ENCODE data around the gene STAU1. TPM values are rescaled to one million over a fixed set of nuclear protein-coding genes. Genes with fewer than 3 reads are reported as not detected.
A peak's percentile ranks its signal among the peaks of the same experiment; 100 is the strongest.

Gene STAU1
- polyA plus RNA-seq, 3 donors = 17.3 to 34.2 (median 24.0) TPM

DNA sequence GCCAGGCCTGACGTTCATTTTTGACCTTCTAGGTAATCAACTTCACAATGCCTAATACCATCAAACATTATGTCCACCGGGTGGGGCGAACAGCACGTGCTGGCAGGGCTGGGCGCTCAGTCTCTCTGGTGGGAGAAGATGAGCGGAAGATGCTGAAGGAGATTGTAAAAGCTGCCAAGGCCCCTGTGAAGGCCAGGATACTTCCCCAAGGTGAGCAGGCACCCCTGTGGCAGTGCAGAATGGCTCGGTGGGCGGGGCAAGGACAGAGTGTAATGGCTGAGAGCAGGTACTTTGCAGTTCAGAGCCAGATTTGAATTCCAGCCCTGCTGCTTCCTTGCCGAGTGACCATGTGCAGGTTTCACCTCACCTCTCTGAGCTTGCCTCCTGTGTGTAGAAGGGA lies 48.2 kb upstream of the STAU1 start:
- H3K9me3 Mint-ChIP-seq = no peaks in the 10 kb centered on the region
- Histone ChIP-seq H3K4me3 (replicated peaks in 1 of 3; ENCODE audit: low read depth in 2 of 3, low read length in 3 of 3) (no peak overlapping the region), H3K27me3 (ENCODE audit: control insufficient read depth in 2 of 2, insufficient read depth in 2 of 2, low read length in 2 of 2) (no peaks in the 10 kb centered on the region), H3K9me3 (replicated peaks in 1 of 2; ENCODE audit: control insufficient read depth in 1 of 2, insufficient read depth in 1 of 2, low read length in 2 of 2) (no peaks in the 10 kb centered on the region), H3K36me3 (replicated peaks in 1 of 2; ENCODE audit: control insufficient read depth in 1 of 2, insufficient read depth in 2 of 2, low read length in 2 of 2) (peaks cover 88 to 97% of the 10 kb centered on the region in 2 donors), H2AFZ (ENCODE audit: insufficient read depth, low read depth, low read length, poor library complexity, severe bottlenecking) (no peak overlapping the region), H3K9ac (ENCODE audit: insufficient read depth, low read length, poor library complexity, severe bottlenecking) (no peak overlapping the region), H3K4me1 (ENCODE audit: control insufficient read depth in 1 of 2, insufficient read depth in 2 of 2, low read length in 2 of 2) (peaks cover under 1 to 2% of the 10 kb centered on the region in 2 donors), H3K79me2 (ENCODE audit: insufficient read depth, low read length) (no peaks in the 10 kb centered on the region), H3K27ac (ENCODE audit: low read depth in 1 of 2, low read length in 2 of 2) (no peak overlapping the region), H4K20me1 (ENCODE audit: insufficient read depth, low read length) (no peaks in the 10 kb centered on the region), H3K4me2 (replicated peaks; ENCODE audit: extremely low read depth, low read length, poor library complexity, severe bottlenecking) (no peak overlapping the region)
- TF ChIP-seq, protein P1, sequence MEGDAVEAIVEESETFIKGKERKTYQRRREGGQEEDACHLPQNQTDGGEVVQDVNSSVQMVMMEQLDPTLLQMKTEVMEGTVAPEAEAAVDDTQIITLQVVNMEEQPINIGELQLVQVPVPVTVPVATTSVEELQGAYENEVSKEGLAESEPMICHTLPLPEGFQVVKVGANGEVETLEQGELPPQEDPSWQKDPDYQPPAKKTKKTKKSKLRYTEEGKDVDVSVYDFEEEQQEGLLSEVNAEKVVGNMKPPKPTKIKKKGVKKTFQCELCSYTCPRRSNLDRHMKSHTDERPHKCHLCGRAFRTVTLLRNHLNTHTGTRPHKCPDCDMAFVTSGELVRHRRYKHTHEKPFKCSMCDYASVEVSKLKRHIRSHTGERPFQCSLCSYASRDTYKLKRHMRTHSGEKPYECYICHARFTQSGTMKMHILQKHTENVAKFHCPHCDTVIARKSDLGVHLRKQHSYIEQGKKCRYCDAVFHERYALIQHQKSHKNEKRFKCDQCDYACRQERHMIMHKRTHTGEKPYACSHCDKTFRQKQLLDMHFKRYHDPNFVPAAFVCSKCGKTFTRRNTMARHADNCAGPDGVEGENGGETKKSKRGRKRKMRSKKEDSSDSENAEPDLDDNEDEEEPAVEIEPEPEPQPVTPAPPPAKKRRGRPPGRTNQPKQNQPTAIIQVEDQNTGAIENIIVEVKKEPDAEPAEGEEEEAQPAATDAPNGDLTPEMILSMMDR (IDR thresholded peaks at IDR 0.05) = no peak
- no peak for DNase-seq
- H3K4me3 Mint-ChIP-seq = no peak overlapping the region
- H3K36me3 Mint-ChIP-seq = peaks cover 74 to 98% of the 10 kb centered on the region in 2 donors
- H3K4me1 Mint-ChIP-seq = peaks cover 2% of the 10 kb centered on the region
- intact Hi-C loops (cut with micrococcal nuclease) = no loop called here
- peaks cover 0 to 2% (median 0%) of the 10 kb centered on the region in 3 donors for H3K27me3 Mint-ChIP-seq (ENCODE audit: low read depth in 3 of 3)
- H3K27ac Mint-ChIP-seq = peak overlapping the region in 1 of 7 donors; percentile 31
- whole genome bisulfite sequencing (ENCODE audit: insufficient coverage) = 100% methylated on average over 3 of the region's 9 CpGs

DNA sequence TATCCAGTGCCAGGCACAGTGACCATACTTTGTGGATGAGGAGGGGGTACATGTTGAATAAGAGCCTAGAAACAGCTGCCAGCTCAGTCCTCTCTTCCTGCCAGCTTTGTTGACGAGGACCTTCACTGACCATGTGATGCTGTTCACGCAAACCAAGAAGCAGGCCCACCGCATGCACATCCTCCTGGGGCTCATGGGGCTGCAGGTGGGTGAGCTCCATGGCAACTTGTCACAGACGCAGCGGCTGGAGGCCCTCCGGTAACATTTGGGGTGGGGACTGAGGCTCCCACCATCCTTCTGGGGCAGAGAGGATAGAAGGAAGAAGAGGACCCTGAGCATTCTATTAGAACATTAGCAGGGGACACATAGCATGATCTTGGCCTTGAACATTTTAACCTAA lies 46.7 kb upstream of the STAU1 start:
- no peaks in the 10 kb centered on the region for H3K27me3 ChIP-seq (ENCODE audit: control insufficient read depth in 2 of 2, insufficient read depth in 2 of 2, low read length in 2 of 2)
- no peak for DNase-seq
- H3K4me3 ChIP-seq (replicated peaks in 1 of 3; ENCODE audit: low read depth in 2 of 3, low read length in 3 of 3) = no peak overlapping the region
- H3K9me3 Mint-ChIP-seq = no peaks in the 10 kb centered on the region
- 100% methylated on average over 3 of the region's 6 CpGs for WGBS (ENCODE audit: insufficient coverage)
- no peak overlapping the region for H3K9ac ChIP-seq (ENCODE audit: insufficient read depth, low read length, poor library complexity, severe bottlenecking)
- peak overlapping the region in 3 of 7 donors; percentile 47 to 66 (median 60) for H3K27ac Mint-ChIP-seq
- peaks cover 15 to 17% of the 10 kb centered on the region in 2 donors for H3K4me1 ChIP-seq (ENCODE audit: control insufficient read depth in 1 of 2, insufficient read depth in 2 of 2, low read length in 2 of 2)
- H4K20me1 ChIP-seq (ENCODE audit: insufficient read depth, low read length) = peaks cover 3% of the 10 kb centered on the region
- TF ChIP-seq, protein P1 (IDR thresholded peaks at IDR 0.05) = no peak
- no peak overlapping the region for H3K4me2 ChIP-seq (replicated peaks; ENCODE audit: extremely low read depth, low read length, poor library complexity, severe bottlenecking)
- H2AFZ ChIP-seq (ENCODE audit: insufficient read depth, low read depth, low read length, poor library complexity, severe bottlenecking) = no peak overlapping the region
- peaks cover 72 to 96% of the 10 kb centered on the region in 2 donors for H3K36me3 Mint-ChIP-seq
- H3K9me3 ChIP-seq (replicated peaks in 1 of 2; ENCODE audit: control insufficient read depth in 1 of 2, insufficient read depth in 1 of 2, low read length in 2 of 2) = no peaks in the 10 kb centered on the region
- intact Hi-C loops (cut with micrococcal nuclease) = no loop called here
- H3K4me1 Mint-ChIP-seq = peaks cover 16% of the 10 kb centered on the region
- H3K4me3 Mint-ChIP-seq = no peak overlapping the region
- peak overlapping the region in 1 of 2 donors; percentile 1 for H3K27ac ChIP-seq (ENCODE audit: low read depth in 1 of 2, low read length in 2 of 2)
- no peaks in the 10 kb centered on the region for H3K79me2 ChIP-seq (ENCODE audit: insufficient read depth, low read length)
- H3K36me3 ChIP-seq (replicated peaks in 1 of 2; ENCODE audit: control insufficient read depth in 1 of 2, insufficient read depth in 2 of 2, low read length in 2 of 2) = peaks cover 86 to 96% of the 10 kb centered on the region in 2 donors
- peaks cover 0 to 2% (median 1%) of the 10 kb centered on the region in 3 donors for H3K27me3 Mint-ChIP-seq (ENCODE audit: low read depth in 3 of 3)

All from CD14-positive monocyte (primary cell).